Vagina (tissue), 2 donors: Measurements from ENCODE around the gene TMC1. TPM values are rescaled to one million over a fixed set of nuclear protein-coding genes. Genes with fewer than 3 reads are reported as not detected.
"Not testable (repeated sequence)": the region's sequence is repeated elsewhere in the genome, so short reads cannot be mapped to it uniquely, and the experiment has no call there.

Experiments used
- DNase-seq, 2 donors: peaks; one replicate each; pipeline ENCODE4 v3.0.0-alpha.2; 2017; ENCODE audit errors: extremely low spot score in 2 of 2
- H3K27ac ChIP-seq: fragments of 200-600 bp; sonication (generic); one replicate; pipeline ENCODE4 v1.5.1; 2019
- H3K27me3 ChIP-seq: fragments of 200-600 bp; sonication (generic); one replicate; pipeline ENCODE4 v1.5.1; 2019
- H3K36me3 ChIP-seq, 2 donors: fragments of 200-600 bp; sonication (generic); one replicate each; pipeline ENCODE4 v1.5.1; 2017 to 2019
- H3K4me1 ChIP-seq: fragments of 200-600 bp; sonication (generic); one replicate; pipeline ENCODE4 v1.5.1; 2019
- H3K4me3 ChIP-seq, 2 donors: fragments of 200-600 bp; sonication (generic); 1 replicate in 1 of 2; 2 replicates in 1 of 2; pipeline ENCODE4 v1.5.1; 2016 to 2019
- H3K9me3 ChIP-seq: fragments of 200-600 bp; sonication (generic); one replicate; pipeline ENCODE4 v1.5.1; 2019
- POLR2A ChIP-seq, 2 donors: fragments of 450-650 bp; IDR thresholded peaks; one replicate each; pipeline ENCODE4 v1.6.1; 2017; ENCODE audit warnings: antibody characterized with exemption in 2 of 2, mild to moderate bottlenecking in 2 of 2, moderate library complexity in 2 of 2
- POLR2AphosphoS5 ChIP-seq, 2 donors: sonication (generic); formaldehyde crosslinking; IDR thresholded peaks; one replicate each; pipeline ENCODE4 v1.9.0; 2017; ENCODE audit warnings: antibody characterized with exemption in 2 of 2, mild to moderate bottlenecking in 2 of 2, low read depth in 1 of 2; ENCODE audit not compliant: insufficient read depth in 1 of 2
- intact Hi-C: fragments of 100-400 bp; cut with DNase I; formaldehyde crosslinking; loops from one replicate; pipeline ENCODE4 v1.15.1; 2023
- total RNA-seq: library from RNA; depleted of rRNA; stranded (reverse); fragments of >200 nt; gene quantifications from one replicate; pipeline ENCODE4 v1.2.3, GENCODE V29; 2016
- TF ChIP-seq, protein P1 (sequence below), 3 experiments: fragments of 450-650 bp in 2 of 3; fragments of 200-600 bp in 1 of 3; sonication (generic) in 1 of 3; IDR thresholded peaks; one replicate each; pipeline ENCODE4 v1.5.1; 2017 to 2019; ENCODE audit warnings: antibody characterized with exemption in 3 of 3, mild to moderate bottlenecking in 2 of 3, moderate library complexity in 2 of 3

TMC1 gene
- total RNA-seq, 1 donor from 2014 or later: not detected

DNA sequence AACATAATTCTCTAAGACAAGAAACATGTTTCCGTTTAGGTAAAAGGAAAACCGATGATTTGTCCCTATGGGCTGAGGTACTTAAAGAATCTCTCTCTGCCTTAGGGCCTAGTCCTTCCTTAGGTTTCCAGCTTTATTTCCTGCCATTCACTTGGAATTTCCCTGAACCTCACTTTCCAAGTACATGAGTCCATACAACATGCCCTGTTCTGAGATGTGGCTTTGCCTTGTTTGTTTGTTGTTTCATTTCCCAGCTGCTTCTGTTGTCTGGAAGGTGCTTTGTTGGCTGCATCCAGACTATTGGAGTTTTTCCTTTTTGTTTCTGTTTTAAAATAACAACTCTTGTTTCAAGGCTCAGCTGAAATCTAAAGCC is 336.2 kb downstream of the TMC1 start:
- no peaks in the 10 kb centered on the region for H3K27me3 ChIP-seq
- intact Hi-C loops: loop anchor here (5.0 to 10.0 kb wide), 2 partner anchors 165 to 227 kb away; no protein-coding TSS in a partner anchor

DNA sequence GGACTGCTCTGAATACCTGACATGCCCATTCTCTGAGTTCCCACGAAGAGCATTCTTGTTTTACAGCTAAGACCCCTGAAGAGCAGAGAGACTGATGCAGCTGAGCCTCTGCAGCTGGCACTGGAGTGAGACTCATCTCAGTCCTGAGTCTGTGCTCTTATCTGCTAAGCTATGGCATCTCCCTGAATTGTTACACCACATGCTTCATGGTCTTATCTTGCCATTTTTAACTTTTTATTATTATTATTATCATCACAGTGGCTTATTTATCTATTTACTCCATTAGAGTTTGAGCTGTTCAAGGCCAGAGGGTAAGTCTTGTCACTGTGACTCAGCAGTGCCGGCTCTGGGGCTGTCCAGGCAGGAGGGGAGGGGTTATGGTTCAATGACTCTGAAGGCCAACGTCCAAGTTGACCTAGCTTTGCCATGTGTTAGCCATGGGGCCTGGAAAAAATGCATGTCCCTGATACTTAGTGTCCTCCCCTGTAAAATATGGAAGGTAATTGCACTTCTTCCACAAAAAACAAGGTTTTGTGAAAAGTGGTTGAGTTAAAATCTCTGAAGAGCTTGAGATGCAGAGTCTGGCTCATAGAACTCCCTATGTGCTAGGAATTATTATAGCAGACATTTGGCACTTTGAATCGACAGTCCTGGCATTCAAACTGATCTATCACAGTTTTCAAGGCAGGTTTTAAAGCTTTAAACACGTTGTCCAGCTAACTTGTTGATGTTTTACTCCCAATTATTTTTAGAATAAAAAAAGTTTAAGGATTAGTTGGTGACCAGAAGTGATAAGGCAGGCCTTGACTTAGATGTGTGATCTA is 336.9 kb downstream of the TMC1 start:
- H3K9me3 ChIP-seq: no peaks in the 10 kb centered on the region
- intact Hi-C loops: loop anchor here (5.0 to 10.0 kb wide), 2 partner anchors 164 to 226 kb away; no protein-coding TSS in a partner anchor
- peak overlapping the region; percentile 23 for H3K27ac ChIP-seq
- H3K27me3 ChIP-seq: no peaks in the 10 kb centered on the region
- TF ChIP-seq POLR2A (IDR thresholded peaks at IDR 0.05) (no peak), POLR2AphosphoS5 (IDR thresholded peaks at IDR 0.05; ENCODE audit: insufficient read depth in 1 of 2, low read depth in 1 of 2) (no peak)
- TF ChIP-seq, protein P1, sequence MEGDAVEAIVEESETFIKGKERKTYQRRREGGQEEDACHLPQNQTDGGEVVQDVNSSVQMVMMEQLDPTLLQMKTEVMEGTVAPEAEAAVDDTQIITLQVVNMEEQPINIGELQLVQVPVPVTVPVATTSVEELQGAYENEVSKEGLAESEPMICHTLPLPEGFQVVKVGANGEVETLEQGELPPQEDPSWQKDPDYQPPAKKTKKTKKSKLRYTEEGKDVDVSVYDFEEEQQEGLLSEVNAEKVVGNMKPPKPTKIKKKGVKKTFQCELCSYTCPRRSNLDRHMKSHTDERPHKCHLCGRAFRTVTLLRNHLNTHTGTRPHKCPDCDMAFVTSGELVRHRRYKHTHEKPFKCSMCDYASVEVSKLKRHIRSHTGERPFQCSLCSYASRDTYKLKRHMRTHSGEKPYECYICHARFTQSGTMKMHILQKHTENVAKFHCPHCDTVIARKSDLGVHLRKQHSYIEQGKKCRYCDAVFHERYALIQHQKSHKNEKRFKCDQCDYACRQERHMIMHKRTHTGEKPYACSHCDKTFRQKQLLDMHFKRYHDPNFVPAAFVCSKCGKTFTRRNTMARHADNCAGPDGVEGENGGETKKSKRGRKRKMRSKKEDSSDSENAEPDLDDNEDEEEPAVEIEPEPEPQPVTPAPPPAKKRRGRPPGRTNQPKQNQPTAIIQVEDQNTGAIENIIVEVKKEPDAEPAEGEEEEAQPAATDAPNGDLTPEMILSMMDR (IDR thresholded peaks at IDR 0.05): no peak
- H3K4me3 ChIP-seq: no peak overlapping the region
- peaks cover 16% of the 10 kb centered on the region for H3K4me1 ChIP-seq
- no peak for DNase-seq
- H3K36me3 ChIP-seq: no peaks in the 10 kb centered on the region

More for the DNA sequence above, 336.2 kb downstream of the TMC1 start:
- no peak for DNase-seq
- Histone ChIP-seq H3K36me3 (no peaks in the 10 kb centered on the region), H3K4me3 (no peak overlapping the region), H3K4me1 (peaks cover 16% of the 10 kb centered on the region), H3K27ac (no peak overlapping the region), H3K9me3 (no peaks in the 10 kb centered on the region)
- TF ChIP-seq, protein P1 (IDR thresholded peaks at IDR 0.05): no peak
- TF ChIP-seq POLR2AphosphoS5 (IDR thresholded peaks at IDR 0.05; ENCODE audit: insufficient read depth in 1 of 2, low read depth in 1 of 2): no peak
- TF ChIP-seq POLR2A (IDR thresholded peaks at IDR 0.05): no peak

DNA sequence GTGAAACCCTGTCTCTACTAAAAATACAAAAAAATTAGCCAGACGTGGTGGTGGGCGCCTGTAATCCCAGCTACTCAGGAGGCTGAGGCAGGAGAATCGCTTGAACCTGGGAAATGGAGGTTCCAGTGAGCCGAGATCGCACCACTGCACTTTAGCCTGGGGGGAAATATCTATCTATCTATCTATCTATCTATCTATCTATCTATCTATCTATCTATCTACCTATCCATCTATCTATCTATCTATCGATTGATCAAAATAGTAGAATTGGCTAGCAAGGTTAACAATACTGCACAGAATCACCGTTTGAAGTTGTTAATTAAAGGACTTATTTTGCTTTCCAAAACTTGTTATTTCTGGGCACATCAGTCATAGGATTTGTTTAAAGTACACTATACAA is 341.4 kb downstream of the TMC1 start:
- H3K4me1 ChIP-seq, H3K9me3 ChIP-seq, intact Hi-C loops, DNase-seq, H3K4me3 ChIP-seq, H3K27ac ChIP-seq, H3K36me3 ChIP-seq, H3K27me3 ChIP-seq: not testable (repeated sequence)

DNA sequence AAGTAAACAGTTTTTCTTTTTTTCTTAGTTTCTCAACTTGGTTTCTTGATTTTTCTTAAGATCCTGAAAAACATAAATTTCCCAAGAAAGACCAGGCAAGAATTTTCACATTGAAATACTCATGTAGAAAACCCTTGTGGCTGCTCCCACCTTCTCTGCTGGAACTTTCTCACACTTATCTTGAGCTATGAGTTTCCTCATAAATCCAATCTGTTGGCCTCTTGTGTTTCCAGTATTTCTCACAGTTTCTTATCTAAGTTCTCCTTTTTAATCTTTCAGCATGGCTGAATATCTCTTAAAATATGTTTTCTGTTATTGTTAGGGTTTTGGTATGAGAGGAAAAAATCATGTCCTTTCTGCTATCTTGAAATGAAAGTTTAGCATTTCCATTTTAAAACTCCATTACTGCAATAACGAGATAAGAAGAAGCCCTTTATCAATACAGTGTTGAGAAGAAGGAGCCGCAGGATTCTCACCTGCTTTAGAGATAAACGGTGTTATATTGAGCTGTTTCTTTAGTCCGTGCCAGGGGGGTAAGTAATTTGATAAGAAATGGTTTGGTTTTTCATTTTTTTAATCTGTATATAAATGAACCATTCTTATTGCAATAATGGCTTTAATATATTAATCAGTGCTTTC is 342.2 kb downstream of the TMC1 start:
- Histone ChIP-seq H3K4me1 (peaks cover 2% of the 10 kb centered on the region), H3K27ac (no peak overlapping the region), H3K27me3 (no peaks in the 10 kb centered on the region), H3K9me3 (no peaks in the 10 kb centered on the region), H3K36me3 (no peaks in the 10 kb centered on the region), H3K4me3 (no peak overlapping the region)
- no peak for DNase-seq
- TF ChIP-seq, protein P1 (IDR thresholded peaks at IDR 0.05): no peak
- TF ChIP-seq POLR2A (IDR thresholded peaks at IDR 0.05) (no peak), POLR2AphosphoS5 (IDR thresholded peaks at IDR 0.05; ENCODE audit: insufficient read depth in 1 of 2, low read depth in 1 of 2) (no peak)
- intact Hi-C loops: no loop called here

DNA sequence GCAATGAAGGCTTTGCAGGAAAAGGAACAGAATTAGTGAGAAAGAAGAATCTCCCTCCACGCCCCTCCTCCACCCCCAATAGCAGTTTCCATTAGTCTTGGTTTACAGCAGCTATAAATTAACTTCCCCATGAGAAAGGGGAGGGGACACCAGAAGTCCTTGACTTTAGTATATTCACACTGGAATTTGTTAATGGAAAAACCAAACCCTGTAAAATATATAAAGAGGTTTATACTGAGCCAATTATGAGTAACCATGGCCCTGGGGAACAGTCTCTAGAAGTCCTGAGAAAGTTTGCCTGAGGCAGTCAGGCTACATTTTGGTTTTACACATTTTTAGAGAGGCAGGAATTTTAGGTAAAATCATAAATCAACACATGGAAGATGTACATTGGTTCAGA is 342.9 kb downstream of the TMC1 start:
- Histone ChIP-seq H3K27me3 (no peaks in the 10 kb centered on the region), H3K27ac (no peak overlapping the region), H3K9me3 (no peaks in the 10 kb centered on the region), H3K4me3 (no peak overlapping the region), H3K4me1 (no peaks in the 10 kb centered on the region), H3K36me3 (no peaks in the 10 kb centered on the region)
- TF ChIP-seq, protein P1 (IDR thresholded peaks at IDR 0.05): no peak
- TF ChIP-seq POLR2A (IDR thresholded peaks at IDR 0.05) (no peak), POLR2AphosphoS5 (IDR thresholded peaks at IDR 0.05; ENCODE audit: insufficient read depth in 1 of 2, low read depth in 1 of 2) (no peak)
- DNase-seq: no peak
- intact Hi-C loops: no loop called here
